K562 (cell line): ENCODE results near the gene MRLN. TPM values are rescaled to one million over a fixed set of nuclear protein-coding genes. Genes with fewer than 3 reads are reported as not detected.

Source experiments
- BCOR ChIP-seq: fragments of 450-650 bp; IDR thresholded peaks from 2 replicates; pipeline ENCODE4 v1.6.1; 2016
- HDAC3 ChIP-seq: fragments of 450-650 bp; IDR thresholded peaks from 2 replicates; pipeline ENCODE4 v1.6.1; 2018; ENCODE audit warnings: borderline replicate concordance, mild to moderate bottlenecking, moderate library complexity; ENCODE audit not compliant: partially characterized antibody
- PHB2 ChIP-seq: fragments of 450-650 bp; IDR thresholded peaks from 2 replicates; pipeline ENCODE4 v1.6.1; 2017; ENCODE audit warnings: low read depth
- XRCC4 ChIP-seq: IDR thresholded peaks from one replicate; pipeline ENCODE4 v1.6.1; 2011; ENCODE audit not compliant: insufficient read depth, insufficient read length; ENCODE audit errors: extremely low read depth
- ZFP36 ChIP-seq: fragments of 150-350 bp; IDR thresholded peaks from 2 replicates; pipeline ENCODE4 v1.6.1; 2018; ENCODE audit warnings: low read length, low read depth; ENCODE audit not compliant: partially characterized antibody
- ZFPM2 ChIP-seq: fragments of 250-450 bp; sonication (Bioruptor Pico); IDR thresholded peaks from 2 replicates; pipeline ENCODE4 v1.5.1; 2022; ENCODE audit warnings: mild to moderate bottlenecking
- ZNF12 ChIP-seq: sonication (generic); formaldehyde crosslinking; IDR thresholded peaks from 2 replicates; pipeline ENCODE4 v1.4.0; 2020; ENCODE audit warnings: mild to moderate bottlenecking, missing genetic modification reagents
- ZNF121 ChIP-seq: sonication (generic); formaldehyde crosslinking; conservative IDR thresholded peaks from 2 replicates; pipeline ENCODE4 v1.8.0; 2022; ENCODE audit warnings: missing genetic modification reagents
- polyA plus RNA-seq, 8 experiments: library from polyadenylated mRNA; depleted of rRNA in 4 of 8; stranded (reverse) in 5 of 8; unstranded in 3 of 8; fragments of >200 nt; fragmentation: Nextera tagmentation in 2 of 8; fragmentation: Illumina TruSeq in 1 of 8; extraction: Ambion mirVana in 2 of 8; extraction: Trizol in 1 of 8; gene quantifications; 2 replicates each; pipeline versions ENCODE4 v1.2.1 to v1.2.3, GENCODE V29; 2011 to 2014; ENCODE audit warnings: inconsistent platforms in 1 of 8, missing spikeins in 1 of 8
- total RNA-seq, 7 experiments: library from RNA; depleted of rRNA in 6 of 7; stranded (reverse); fragments of >200 nt in 6 of 7; fragmentation: Illumina TruSeq in 2 of 7; extraction: Trizol in 2 of 7; gene quantifications; 2 replicates each; pipeline versions ENCODE4 v1.2.1 to v1.2.3, GENCODE V29; 2011 to 2021; ENCODE audit warnings: low replicate concordance in 1 of 7
- TF ChIP-seq, protein P1 (sequence below), 2 experiments: fragments of 450-650 bp in 1 of 2; sonication (generic) in 1 of 2; formaldehyde crosslinking in 1 of 2; IDR thresholded peaks; 2 replicates each; pipeline versions ENCODE4 v1.7.1 to v1.9.0; 2016 to 2022; ENCODE audit warnings: inconsistent platforms in 1 of 2, mild to moderate bottlenecking in 1 of 2, missing genetic modification reagents in 1 of 2
- TF ChIP-seq, protein P2 (sequence below): fragments of 450-650 bp; IDR thresholded peaks from 2 replicates; pipeline ENCODE4 v1.6.1; 2016; ENCODE audit warnings: mild to moderate bottlenecking
- TF ChIP-seq, protein P3 (sequence below), 3 experiments: IDR thresholded peaks in 2 of 3; conservative IDR thresholded peaks in 1 of 3; 2 replicates each; pipeline ENCODE4 v1.5.1; 2011 to 2012; ENCODE audit warnings: low read length in 3 of 3, mild to moderate bottlenecking in 3 of 3, control low read depth in 2 of 3, improper control_type of control experiment in 1 of 3, inconsistent platforms in 1 of 3, low read depth in 1 of 3, mixed read lengths in 1 of 3, moderate library complexity in 1 of 3; ENCODE audit not compliant: insufficient read depth in 2 of 3

Gene MRLN
- total and polyA plus RNA-seq, 9 of the 15 experiments (the other 6 are each of a cell fraction or from before 2014, with no cell fraction given): 0.07 to 0.13 TPM; not detected in 7

- TF ChIP-seq, protein P1, sequence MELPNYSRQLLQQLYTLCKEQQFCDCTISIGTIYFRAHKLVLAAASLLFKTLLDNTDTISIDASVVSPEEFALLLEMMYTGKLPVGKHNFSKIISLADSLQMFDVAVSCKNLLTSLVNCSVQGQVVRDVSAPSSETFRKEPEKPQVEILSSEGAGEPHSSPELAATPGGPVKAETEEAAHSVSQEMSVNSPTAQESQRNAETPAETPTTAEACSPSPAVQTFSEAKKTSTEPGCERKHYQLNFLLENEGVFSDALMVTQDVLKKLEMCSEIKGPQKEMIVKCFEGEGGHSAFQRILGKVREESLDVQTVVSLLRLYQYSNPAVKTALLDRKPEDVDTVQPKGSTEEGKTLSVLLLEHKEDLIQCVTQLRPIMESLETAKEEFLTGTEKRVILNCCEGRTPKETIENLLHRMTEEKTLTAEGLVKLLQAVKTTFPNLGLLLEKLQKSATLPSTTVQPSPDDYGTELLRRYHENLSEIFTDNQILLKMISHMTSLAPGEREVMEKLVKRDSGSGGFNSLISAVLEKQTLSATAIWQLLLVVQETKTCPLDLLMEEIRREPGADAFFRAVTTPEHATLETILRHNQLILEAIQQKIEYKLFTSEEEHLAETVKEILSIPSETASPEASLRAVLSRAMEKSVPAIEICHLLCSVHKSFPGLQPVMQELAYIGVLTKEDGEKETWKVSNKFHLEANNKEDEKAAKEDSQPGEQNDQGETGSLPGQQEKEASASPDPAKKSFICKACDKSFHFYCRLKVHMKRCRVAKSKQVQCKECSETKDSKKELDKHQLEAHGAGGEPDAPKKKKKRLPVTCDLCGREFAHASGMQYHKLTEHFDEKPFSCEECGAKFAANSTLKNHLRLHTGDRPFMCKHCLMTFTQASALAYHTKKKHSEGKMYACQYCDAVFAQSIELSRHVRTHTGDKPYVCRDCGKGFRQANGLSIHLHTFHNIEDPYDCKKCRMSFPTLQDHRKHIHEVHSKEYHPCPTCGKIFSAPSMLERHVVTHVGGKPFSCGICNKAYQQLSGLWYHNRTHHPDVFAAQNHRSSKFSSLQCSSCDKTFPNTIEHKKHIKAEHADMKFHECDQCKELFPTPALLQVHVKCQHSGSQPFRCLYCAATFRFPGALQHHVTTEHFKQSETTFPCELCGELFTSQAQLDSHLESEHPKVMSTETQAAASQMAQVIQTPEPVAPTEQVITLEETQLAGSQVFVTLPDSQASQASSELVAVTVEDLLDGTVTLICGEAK (IDR thresholded peaks at IDR 0.05): 0 out of 2 replicates have a peak, but pooled peaks have one; percentile 10
- TF ChIP-seq, protein P1 (CRISPR knock-in tag; IDR thresholded peaks at IDR 0.05): no peak
- TF ChIP-seq, protein P2, sequence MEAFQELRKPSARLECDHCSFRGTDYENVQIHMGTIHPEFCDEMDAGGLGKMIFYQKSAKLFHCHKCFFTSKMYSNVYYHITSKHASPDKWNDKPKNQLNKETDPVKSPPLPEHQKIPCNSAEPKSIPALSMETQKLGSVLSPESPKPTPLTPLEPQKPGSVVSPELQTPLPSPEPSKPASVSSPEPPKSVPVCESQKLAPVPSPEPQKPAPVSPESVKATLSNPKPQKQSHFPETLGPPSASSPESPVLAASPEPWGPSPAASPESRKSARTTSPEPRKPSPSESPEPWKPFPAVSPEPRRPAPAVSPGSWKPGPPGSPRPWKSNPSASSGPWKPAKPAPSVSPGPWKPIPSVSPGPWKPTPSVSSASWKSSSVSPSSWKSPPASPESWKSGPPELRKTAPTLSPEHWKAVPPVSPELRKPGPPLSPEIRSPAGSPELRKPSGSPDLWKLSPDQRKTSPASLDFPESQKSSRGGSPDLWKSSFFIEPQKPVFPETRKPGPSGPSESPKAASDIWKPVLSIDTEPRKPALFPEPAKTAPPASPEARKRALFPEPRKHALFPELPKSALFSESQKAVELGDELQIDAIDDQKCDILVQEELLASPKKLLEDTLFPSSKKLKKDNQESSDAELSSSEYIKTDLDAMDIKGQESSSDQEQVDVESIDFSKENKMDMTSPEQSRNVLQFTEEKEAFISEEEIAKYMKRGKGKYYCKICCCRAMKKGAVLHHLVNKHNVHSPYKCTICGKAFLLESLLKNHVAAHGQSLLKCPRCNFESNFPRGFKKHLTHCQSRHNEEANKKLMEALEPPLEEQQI: no peak
- TF ChIP-seq ZFPM2 (CRISPR knock-in tag): no peak
- no peak for TF ChIP-seq ZFP36
- TF ChIP-seq BCOR: 0 out of 2 replicates have a peak, but pooled peaks have one; percentile 20
- no peak for TF ChIP-seq ZNF12 (CRISPR knock-in tag)
- TF ChIP-seq, protein P3, sequence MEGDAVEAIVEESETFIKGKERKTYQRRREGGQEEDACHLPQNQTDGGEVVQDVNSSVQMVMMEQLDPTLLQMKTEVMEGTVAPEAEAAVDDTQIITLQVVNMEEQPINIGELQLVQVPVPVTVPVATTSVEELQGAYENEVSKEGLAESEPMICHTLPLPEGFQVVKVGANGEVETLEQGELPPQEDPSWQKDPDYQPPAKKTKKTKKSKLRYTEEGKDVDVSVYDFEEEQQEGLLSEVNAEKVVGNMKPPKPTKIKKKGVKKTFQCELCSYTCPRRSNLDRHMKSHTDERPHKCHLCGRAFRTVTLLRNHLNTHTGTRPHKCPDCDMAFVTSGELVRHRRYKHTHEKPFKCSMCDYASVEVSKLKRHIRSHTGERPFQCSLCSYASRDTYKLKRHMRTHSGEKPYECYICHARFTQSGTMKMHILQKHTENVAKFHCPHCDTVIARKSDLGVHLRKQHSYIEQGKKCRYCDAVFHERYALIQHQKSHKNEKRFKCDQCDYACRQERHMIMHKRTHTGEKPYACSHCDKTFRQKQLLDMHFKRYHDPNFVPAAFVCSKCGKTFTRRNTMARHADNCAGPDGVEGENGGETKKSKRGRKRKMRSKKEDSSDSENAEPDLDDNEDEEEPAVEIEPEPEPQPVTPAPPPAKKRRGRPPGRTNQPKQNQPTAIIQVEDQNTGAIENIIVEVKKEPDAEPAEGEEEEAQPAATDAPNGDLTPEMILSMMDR (IDR thresholded peaks at IDR 0.05 in 2 of 3, conservative IDR thresholded peaks at IDR 0.05 in 1 of 3; ENCODE audit: insufficient read depth in 2 of 3, low read depth in 1 of 3, low read length in 3 of 3): peak; percentile 22 to 44 (median 32); a peak in 3 of 6 replicates
- no peak for TF ChIP-seq ZNF121 (CRISPR knock-in tag)
- no peak for TF ChIP-seq PHB2
- no peak for TF ChIP-seq HDAC3
- no peak for TF ChIP-seq XRCC4
Observed at GRCh38 chr10:59709395-59710125, 43.7 kb downstream of the MRLN start, which contains the start of gene SLC16A9 (continued).
